Globus pallidus (tissue), 1 donor: ENCODE measurements around the gene ARL3.
"Not testable (repeated sequence)": the region's sequence is repeated elsewhere in the genome, so short reads cannot be mapped to it uniquely, and the experiment has no call there.

Source experiments
- DNase-seq: peaks from one replicate; pipeline ENCODE4 v3.0.0-alpha.2; 2015; ENCODE audit warnings: low spot score

Gene ARL3

DNA sequence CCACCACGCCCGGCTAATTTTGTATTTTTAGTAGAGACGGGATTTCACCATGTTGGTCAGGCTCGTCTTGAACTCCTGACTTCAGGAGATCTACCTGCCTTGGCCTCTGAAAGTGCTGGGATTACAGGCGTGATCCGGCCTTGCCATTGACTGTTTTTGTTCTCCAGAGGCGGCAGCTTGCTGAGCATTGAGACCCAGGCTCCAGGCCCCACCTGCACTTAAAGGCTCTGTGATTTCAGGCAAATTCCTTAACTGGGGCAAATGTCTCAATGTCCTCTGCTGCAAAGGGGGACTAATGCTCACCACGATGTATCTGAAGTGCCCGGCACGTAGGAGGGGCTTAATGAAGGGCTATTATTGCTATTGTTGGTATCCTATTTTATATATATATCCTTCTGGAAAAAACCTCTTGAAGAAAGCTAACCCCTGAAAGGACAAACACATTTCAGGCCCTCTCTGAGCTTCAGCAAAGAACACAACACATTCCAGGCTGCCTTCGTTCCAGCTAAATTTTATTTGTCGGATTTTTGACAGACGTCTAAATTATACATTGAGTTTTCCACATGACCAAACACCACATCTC, 40.9 kb downstream of the ARL3 start:
- DNase-seq, result no peak

DNA sequence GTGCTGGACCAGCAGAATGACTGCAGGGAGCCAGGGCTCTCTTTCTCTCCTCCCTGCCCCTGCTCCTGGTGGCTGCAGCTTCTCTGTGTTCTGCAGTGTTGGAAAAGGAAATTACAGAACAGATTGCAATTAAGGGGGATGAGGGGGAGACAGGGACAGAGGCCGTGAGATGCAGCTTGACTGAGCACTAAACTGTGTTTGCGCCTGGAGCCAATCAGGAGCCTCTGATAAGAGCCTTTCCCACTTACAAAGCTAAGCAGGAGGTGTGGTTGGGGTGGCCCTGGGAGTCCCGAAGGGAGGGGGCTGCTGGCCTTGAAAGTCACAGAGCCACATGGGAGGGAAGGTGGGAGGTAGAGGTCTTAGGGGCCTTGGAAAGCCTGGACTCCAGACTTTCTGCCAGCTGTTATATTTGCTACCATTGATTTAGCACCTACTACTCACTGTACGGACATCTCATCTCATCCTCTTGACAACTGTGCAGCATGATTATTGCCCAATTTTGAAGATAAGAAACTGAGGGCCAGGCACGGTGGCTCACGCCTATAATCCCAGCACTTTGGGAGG, 43.2 kb downstream of the ARL3 start:
- no peak for DNase-seq

DNA sequence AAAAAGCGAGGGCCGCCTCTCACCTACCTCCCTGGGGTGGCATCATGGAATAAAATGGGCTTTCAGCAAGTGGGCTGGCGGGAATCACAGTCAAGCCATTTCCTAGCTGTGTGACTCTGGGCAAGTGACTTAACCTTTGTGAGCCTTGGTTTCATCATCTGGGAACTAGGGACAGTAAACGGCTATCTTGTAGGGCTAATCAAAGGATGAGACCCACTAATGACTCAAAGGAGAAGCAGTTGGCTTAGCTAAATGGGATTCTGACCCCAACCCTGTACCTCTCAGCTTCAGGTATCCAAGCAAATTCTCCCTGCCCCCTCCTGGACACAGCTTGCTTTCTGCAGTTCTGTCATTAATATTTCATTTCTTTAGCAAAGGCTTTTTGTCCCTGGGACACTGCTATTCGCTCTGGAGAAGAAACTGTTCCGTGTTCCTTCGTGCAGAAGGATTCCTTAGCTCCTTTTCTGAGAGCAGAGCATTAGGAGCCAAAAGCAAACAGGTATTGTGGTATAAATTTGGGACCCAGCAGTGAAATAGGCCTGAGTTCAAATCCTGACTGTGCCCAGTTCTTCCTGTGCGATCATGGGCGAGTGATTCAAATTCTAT, 44.0 kb downstream of the ARL3 start:
- DNase-seq, result no peak

DNA sequence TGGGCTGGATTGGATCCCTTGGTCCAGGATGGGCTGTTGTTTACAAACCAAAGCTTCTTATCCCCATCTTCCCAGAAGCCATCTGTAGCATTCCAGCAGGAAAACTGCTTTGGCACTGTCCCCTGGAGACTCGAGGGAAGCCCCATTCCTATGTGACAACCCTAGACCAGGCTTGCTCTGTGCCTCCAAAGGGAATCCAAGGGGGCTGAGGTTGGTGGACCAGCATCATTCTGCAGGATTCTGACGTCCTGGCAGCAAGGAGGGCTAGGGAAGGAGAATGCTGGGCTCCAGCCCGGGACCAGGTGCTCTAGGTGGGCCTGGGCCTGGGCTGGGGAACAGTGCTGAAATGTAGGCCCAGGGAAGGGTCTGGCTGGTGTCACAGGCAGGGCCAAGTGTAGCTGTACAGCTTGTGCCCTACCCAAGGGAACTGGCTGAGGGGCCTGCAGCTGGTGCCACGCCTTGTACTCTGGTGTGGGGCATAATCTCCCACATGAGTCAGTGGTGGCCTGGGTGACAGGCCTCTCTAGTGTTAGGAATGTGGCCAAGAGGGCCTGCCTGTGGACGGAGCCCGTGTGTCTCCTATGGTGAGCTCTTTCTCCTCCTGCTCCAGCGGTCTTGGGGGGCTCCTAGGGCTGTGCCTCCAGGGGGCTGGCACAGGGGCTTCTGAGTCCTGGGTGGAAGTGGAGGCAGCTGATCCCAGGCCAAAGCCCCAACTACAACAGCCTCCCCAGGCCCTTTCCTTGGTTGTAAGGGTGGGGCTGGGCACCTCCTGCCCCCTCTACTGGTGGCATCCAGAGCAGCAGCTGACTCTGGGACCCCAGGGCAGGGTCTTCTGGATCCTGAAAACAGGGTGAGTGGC, 44.8 kb downstream of the ARL3 start:
- no peak for DNase-seq

DNA sequence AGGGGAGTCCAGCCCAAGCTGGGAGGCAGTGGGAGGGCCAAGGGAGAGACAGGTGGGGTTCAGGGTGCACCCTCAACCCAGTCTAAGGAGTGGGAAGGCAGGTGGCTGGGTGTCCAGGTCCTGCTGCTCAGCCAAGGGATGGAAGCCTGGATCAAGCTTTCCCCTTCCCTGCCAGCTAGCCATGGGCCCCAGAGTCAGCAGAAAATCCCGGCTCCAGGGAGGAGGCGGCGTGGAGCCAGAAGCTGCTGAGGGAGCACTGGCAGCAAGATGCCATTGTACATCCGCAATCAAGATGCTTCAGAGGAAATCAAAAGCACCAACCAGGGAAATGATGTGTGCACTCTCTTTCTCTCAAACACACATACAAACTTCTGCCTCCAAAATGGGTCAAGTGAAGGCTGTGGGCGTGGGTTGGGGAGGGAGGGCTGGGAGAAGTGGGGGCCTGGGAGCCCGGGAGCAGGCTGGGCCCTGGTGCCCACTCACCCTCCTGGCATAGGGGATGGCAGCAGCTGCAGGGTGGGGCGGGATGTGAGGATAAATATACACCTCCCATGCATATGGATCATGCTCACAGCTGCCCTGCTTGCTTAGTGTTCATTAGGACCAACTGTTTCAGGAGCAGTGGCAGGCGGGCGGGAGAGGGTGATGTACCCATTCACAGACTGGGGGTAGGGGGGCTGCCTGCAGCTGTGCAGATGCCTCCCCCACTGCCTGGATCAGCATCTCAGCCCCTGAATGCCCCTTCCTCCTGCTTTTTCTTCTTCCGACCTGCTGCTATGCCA, 45.7 kb downstream of the ARL3 start:
- DNase-seq, result no peak

DNA sequence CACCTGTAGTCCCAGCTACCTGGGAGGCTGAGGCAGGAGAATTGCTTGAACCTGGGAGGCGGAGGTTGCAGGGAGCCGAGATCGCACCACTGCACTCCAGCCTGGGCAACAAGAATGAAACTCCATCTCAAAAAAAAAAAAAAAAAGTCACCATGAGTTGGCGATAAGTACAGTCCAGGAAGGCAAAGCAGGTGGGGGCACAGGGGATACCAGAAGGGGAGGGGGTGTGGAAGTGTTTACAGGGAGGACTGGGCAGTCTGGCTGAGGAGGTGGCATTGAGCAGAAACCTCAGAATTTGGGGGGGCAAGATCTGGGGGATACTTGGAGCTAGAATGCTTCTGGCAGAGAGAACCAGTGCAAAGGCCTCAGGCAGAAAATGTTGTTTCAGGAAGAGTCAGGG, 46.8 kb downstream of the ARL3 start:
- DNase-seq, result not testable (repeated sequence)

DNA sequence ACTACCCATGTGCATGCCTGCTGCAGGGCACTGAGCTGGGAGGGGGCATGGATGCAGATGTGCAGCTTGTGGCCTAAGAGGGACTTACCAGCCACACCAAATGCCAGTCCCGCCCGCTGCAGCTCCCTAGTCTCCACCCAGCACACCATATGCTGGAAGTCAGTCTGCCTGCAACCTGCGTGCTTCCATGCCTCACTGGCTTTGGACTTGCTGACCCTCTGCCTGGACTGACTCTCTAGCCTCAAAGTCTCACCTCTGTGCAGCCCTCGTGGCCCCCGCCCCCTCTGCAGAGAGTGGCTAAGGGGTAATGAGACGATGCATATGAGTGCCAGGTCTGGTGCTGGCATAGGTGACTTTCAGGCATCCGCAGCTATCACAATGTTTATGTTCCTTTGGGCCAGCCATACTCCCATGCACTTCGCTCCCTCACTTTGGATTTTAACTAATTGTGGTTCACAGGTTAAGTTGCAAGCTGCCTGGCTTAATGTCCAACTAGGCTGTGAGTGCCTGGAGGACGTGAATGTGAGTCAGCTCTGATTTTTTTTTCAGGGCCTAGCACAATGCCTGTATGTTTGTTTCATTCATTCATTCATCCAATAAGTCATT, 48.2 kb downstream of the ARL3 start:
- no peak for DNase-seq

DNA sequence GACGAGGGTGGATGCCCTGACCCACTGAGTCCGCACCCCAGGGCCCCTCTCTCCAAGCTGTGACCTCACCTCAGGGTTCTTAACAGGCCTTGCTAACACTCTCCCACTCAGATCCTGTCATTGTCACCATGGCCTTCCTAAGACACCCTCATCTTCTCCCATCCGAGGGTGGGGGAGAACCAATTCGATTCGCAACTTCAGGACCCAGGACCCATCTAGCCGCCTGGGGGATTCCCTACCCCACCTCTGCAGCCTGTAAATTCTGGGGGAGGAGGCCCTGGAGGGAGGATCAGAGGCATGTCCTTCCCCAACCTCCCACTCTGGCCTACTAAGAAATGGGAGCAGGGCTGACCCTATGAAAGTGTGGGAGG, 52.6 kb downstream of the ARL3 start:
- no peak for DNase-seq

DNA sequence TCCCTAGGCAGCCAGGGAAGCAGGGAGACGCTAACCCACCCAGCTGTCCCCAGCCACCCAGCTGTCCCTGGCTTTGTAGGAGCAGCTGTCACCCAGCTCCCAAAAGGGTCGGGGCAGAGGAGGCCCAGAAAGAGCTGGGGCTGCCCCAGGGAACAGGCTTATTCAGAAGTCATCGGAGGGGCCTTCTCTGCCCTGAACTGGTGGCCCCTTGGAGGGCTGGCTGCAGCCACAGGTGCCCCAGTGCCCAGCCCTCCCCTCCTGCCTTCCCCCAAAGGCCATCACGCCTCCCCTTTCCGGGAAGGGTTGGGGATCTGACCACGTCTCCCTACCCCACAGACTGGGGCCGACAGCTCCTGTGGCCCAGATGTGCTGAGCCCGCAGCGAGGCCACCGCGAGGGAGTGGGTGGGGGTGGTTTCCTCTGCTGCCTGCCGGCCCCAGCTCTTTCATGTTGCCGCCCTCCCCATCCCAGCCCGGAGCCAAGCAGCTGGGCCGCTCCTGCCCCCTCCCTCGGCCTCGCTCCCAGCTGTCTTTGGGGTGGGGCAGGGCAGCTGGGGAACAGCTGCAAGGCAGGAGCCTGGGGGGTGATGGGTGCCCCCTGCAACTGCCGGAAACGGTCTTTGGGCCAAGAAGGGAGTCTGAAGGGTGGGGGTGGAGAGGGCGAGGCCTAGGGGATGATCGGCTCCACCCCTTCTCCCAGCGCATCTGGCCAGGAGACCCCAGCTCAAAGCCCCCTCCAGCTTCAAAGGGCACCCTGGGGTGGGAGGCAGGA, 53.1 kb downstream of the ARL3 start:
- no peak for DNase-seq

DNA sequence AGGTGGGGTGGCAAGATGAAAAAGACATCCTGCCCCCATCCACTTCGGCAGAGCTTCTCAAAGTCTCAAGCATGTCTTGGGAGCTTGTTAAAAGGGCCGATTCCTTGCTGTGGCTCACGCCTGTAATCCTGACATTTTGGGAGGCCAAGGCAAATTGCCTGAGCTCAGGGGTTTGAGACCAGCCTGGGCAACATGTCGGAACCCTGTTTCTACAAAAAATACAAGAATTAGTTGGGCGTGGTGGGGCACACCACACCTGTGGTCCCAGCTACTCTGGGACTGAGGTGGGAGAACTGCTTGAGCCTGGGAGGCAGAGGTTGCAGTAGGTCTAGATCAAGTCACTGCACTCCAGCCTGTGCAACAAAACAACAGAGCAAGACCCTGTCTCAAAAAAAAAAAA, 55.4 kb downstream of the ARL3 start:
- DNase-seq, result no peak

DNA sequence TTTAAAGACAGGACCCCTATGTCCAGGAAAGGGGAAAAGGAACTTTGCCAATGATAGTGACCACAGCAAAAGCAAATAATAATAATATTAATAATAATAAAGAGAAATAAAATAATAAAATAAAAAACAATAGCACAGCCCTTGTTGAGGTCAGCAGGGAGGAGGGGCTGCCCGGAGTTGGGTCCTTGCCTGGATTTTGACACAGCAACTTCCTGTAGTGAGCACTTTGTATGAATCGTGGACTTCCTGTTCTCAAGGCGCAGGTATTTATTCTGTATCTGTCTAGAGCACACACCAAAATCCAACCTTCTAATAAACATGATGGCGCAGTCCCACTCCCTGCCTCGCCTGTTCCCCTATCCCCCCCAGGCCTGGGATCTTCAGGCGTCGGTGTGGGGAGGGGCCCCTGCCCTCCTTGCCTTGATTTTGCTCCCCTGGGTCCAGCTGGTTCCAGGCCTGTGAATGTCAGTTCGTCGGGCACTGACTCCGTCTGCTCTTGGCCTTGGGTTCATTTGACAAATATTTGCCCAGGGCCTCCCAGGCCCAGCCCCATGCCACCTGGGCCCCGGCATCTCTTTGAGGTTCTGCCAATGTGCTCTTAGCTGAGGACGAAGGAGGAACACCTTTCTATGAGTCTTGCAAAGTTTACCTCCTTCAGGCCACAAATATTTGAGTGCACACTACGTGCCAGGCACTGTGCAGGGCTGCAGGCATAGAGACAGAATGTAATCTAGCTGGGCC, 56.0 kb downstream of the ARL3 start:
- no peak for DNase-seq

DNA sequence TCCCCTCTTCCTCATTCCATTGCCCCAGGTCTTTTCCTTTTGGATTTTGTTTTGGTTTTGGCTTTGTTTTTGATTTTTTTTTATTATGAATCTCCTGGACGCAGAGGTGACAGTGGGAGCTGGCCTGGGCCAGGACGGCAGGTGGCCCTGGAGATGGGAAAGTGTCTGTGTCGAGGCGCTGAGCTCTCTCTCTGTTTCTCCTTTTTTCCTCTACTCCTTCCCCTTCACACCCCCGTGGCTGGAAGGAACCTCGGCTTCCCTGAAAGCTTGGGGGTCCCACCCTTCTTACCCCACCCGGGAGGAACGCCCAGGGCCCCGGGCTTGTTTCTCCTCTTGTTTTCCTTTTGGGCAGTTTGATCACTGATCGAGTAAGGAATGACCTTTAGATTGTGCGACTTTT, 56.7 kb downstream of the ARL3 start:
- DNase-seq, result no peak

DNA sequence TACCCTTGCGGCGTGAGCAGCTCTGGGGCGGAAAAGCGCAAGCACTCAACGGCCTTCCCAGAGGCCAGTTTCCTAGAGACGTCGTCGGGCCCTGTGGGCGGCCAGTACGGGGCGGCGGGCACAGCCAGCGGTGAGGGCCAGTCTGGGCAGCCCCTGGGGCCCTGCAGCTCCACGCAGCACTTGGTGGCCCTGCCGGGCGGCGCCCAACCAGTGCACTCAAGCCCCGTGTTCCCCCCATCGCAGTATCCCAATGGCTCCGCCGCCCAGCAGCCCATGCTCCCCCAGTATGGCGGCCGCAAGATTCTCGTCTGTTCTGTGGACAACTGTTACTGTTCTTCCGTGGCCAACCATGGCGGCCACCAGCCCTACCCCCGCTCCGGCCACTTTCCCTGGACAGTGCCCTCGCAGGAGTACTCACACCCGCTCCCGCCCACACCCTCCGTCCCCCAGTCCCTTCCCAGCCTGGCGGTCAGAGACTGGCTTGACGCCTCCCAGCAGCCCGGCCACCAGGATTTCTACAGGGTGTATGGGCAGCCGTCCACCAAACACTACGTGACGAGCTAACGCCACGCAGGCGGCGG, 57.3 kb downstream of the ARL3 start:
- DNase-seq, result no peak

DNA sequence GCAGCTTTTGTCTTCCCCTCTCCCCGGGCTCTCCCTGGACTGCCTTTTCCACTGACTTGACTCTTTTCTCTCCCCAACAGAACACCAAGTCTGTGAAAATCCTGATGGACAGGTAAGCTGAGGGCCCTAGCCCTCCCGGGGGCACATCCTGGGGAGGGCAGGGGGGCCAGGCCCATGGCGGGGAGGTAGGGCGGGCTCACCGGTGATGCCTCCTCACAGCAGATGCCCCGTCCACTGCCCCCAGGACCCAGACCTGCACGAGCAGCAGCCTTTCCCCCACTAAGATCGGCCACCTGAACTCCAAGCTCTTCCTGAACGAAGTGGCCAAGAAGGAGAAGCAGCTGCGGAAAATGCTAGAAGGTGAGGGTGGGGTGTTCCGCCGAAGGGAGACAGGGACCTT, 58.2 kb downstream of the ARL3 start:
- DNase-seq, result no peak

DNA sequence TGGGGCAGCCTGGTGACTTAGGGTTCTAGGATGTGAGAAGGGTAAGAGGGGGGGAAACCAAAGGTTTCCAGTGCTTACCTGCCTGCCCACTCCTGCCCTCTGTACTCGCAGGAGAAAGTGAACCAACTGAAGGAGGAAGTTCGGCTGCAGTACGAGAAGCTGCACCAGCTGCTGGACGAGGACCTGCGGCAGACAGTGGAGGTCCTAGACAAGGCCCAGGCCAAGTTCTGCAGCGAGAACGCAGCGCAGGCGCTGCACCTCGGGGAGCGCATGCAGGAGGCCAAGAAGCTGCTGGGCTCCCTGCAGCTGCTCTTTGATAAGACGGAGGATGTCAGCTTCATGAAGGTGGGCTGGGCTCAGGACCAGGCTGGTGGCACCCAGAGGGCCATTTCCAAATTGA, 59.2 kb downstream of the ARL3 start:
- no peak for DNase-seq

DNA sequence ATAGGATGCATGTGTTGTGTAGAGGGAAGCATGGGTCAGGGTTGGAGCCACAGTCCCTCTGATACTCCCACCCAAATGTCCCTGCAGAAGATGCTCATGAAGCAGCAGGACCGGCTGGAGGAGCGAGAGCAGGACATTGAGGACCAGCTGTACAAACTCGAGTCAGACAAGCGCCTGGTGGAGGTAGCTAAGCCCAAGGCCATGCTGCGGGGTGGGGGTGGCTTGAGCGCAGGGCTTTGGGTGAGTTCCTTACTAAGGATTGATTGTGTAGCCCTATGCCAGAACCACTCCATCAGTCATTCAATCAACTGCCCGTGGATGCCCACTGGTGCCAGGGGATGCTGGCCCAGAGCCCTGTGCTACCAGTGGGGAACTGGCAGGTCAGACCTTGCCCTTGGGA, 59.6 kb downstream of the ARL3 start:
- DNase-seq, result no peak

DNA sequence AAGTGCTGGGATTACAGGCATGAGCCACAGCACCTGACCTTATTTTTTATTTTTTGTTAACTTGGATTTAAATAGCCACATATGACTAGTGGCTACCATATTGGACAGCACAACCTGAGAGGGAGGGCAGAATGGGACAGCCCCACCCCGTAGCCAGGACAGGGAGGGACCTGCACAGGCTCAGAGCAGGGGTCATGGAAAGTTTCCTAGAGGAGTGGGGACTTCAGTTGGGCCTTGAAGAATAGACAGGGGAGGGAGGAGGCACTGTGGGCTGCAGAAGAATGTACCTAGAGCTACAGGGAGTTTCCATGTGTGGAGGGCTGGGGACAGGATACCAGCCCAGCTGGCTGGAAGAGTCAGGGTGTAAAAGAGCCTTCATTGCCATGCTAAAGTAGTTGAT, 61.1 kb downstream of the ARL3 start:
- no peak for DNase-seq

DNA sequence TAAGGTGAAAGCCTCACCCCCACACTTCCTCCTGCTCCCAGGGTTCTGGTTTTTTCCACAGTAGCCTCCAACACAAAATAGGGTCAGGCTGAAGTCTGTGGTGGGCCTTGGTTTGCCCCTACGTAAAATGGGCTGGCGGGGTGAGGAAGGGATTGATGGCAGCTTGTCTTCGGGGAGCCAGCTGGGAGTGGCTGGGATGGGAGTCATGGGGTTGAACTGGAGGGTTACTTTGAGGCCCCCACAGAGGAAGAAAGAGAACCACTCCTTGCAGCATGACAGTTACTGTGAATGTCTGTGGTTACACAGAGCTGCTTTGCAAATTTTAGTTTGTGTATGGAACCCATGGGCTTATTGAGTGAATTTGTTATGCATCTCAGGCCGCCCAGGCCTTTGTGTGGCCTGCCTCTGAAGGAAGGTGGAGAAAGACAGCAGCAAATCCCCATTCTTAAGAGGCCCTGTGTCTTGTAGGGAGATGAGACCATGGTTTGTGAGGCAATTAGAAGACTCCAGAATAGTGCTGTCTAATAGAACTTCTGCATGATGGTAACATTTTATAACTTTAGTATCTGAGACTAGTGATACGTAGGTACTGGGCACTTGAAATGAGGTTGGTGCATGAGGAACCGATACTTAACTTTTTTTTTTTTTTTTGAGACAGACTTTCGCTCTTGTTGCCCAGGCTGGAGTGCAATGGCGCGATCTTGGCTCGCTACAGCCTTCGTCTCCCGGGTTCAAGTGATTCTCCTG, 61.9 kb downstream of the ARL3 start:
- no peak for DNase-seq

DNA sequence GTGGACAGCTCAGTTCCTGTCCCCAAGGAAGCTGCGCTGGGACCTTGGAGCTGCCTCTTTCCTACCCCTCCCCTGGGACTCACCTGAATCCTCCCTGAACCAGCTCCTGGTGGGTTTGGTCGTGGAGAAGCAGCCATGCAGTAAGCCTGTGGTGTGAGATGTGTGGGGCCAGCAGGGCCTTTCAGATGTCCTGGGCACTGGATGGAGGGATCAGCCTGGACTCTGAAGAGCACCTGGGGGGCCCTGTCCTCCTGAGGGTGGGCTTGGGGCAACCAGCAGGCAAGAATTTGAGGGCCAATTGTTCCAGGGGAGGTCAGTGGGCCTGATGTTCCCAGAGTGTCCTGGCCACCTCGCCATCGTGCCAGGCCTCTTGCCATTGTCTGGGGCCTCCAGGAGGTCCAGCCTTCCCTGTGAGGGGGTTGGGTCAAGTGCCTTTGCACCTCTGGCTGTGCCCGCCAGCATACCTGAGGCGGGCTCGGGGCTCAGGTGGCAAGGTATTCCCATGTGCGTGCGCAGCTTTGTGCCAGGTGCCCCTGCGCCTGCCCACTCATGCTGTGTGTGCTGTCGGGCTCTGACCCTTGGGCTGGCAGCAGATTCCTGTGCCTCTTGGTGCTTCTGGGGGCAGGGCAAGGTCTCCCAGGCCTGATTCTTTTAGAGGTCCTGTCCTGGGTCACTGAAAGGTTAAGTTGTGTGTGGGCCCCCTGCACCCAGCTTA, 62.6 kb downstream of the ARL3 start:
- no peak for DNase-seq
